Inflammatory macrophage (primary cell): ENCODE data around the gene SLC8A3.

ENCODE experiments used
- DNase-seq, 2 donors: peaks; one replicate each; pipeline ENCODE4 v3.0.0-alpha.2; 2020 to 2022

SLC8A3 gene

GRCh38 chr14:70177081-70177800 lies 11.5 kb downstream of the SLC8A3 start:
- no peak for DNase-seq

- no peak for DNase-seq
Observed at GRCh38 chr14:70173569-70173968, 15.2 kb downstream of the SLC8A3 start.

- peak; percentile 40 to 47 for DNase-seq
Observed at GRCh38 chr14:70171726-70172125, 17.0 kb downstream of the SLC8A3 start.

- DNase-seq, result no peak
Observed at GRCh38 chr14:70170976-70171375, 17.8 kb downstream of the SLC8A3 start.

- DNase-seq, result no peak
Observed at GRCh38 chr14:70168406-70168805, 20.3 kb downstream of the SLC8A3 start.

GRCh38 chr14:70166530-70167203 lies 22.1 kb downstream of the SLC8A3 start:
- no peak for DNase-seq

GRCh38 chr14:70162358-70162757 lies 26.4 kb downstream of the SLC8A3 start:
- DNase-seq, result no peak

GRCh38 chr14:70156592-70156991 lies 32.2 kb downstream of the SLC8A3 start:
- no peak for DNase-seq

GRCh38 chr14:70152704-70153103 lies 36.0 kb downstream of the SLC8A3 start:
- no peak for DNase-seq

GRCh38 chr14:70152081-70152480 lies 36.7 kb downstream of the SLC8A3 start:
- DNase-seq, result no peak

GRCh38 chr14:70149596-70150165 lies 39.1 kb downstream of the SLC8A3 start:
- no peak for DNase-seq

GRCh38 chr14:70148911-70149595 lies 39.7 kb downstream of the SLC8A3 start:
- peak; percentile 69 to 85 for DNase-seq

- no peak for DNase-seq
Observed at GRCh38 chr14:70148351-70148750, 40.4 kb downstream of the SLC8A3 start.

- peak; percentile 26 to 56 for DNase-seq
Observed at GRCh38 chr14:70144046-70144445, 44.7 kb downstream of the SLC8A3 start.

GRCh38 chr14:70143306-70143705 lies 45.4 kb downstream of the SLC8A3 start:
- no peak for DNase-seq

- DNase-seq, result no peak
Observed at GRCh38 chr14:70140614-70141013, 48.1 kb downstream of the SLC8A3 start.

GRCh38 chr14:70139384-70139783 lies 49.4 kb downstream of the SLC8A3 start:
- no peak for DNase-seq

- no peak for DNase-seq
Observed at GRCh38 chr14:70137788-70138187, 51.0 kb downstream of the SLC8A3 start.

GRCh38 chr14:70133461-70133860 lies 55.3 kb downstream of the SLC8A3 start:
- DNase-seq, result no peak

- no peak for DNase-seq
Observed at GRCh38 chr14:70130482-70130881, 58.3 kb downstream of the SLC8A3 start.

- DNase-seq, result no peak
Observed at GRCh38 chr14:70127186-70127585, 61.6 kb downstream of the SLC8A3 start.

- no peak for DNase-seq
Observed at GRCh38 chr14:70123796-70124195, 65.0 kb downstream of the SLC8A3 start.

GRCh38 chr14:70121521-70121920 lies 67.2 kb downstream of the SLC8A3 start:
- DNase-seq, result no peak
